ENCODE results near the gene ATG7.

- TF ChIP-seq, protein P1, sequence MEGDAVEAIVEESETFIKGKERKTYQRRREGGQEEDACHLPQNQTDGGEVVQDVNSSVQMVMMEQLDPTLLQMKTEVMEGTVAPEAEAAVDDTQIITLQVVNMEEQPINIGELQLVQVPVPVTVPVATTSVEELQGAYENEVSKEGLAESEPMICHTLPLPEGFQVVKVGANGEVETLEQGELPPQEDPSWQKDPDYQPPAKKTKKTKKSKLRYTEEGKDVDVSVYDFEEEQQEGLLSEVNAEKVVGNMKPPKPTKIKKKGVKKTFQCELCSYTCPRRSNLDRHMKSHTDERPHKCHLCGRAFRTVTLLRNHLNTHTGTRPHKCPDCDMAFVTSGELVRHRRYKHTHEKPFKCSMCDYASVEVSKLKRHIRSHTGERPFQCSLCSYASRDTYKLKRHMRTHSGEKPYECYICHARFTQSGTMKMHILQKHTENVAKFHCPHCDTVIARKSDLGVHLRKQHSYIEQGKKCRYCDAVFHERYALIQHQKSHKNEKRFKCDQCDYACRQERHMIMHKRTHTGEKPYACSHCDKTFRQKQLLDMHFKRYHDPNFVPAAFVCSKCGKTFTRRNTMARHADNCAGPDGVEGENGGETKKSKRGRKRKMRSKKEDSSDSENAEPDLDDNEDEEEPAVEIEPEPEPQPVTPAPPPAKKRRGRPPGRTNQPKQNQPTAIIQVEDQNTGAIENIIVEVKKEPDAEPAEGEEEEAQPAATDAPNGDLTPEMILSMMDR (IDR thresholded peaks at IDR 0.05; ENCODE audit: insufficient read depth, low read length, poor library complexity, severe bottlenecking), result no peak
- TF ChIP-seq EZH2phosphoT487 (conservative IDR thresholded peaks at IDR 0.05; ENCODE audit: low read length), result no peak
These were observed 26.2 kb upstream of the ATG7 start for GRCh38 chr3:11245827-11246662.

All from SU-DHL-6 (cell line).